GM10266 (cell line): ENCODE results near the gene DCAF7.

Experiments used
- DNase-seq: peaks from one replicate; pipeline ENCODE4 v3.0.0; 2012; ENCODE audit errors: extremely low spot score
- CTCF ChIP-seq: IDR thresholded peaks from 2 replicates; pipeline ENCODE4 v1.5.1; 2012; ENCODE audit warnings: mild to moderate bottlenecking, low read depth; ENCODE audit not compliant: control insufficient read depth, insufficient read depth; ENCODE audit errors: missing control alignments

Gene DCAF7

DNA sequence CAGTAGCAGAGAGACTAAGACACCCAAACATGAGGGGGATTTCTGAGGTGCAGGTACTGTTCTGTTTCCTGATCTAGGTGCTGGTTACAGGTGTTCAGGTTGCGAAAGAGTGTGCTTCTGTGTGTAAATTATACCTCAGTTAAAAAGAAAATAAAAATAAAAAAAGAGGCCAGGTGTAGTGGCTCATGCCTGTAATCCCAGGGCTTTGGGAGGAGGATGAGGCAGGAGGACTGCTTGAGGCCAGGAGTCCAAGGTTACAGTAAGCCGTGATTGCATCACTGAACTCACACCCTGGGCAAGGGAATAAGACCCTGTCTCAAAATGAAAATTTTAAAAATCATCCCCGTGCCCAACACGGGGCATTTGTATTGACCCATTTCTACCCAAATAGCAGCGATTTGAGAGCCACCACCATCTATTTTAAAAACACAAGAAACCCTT lies 3.2 kb upstream of the DCAF7 start:
- no peak for TF ChIP-seq CTCF
- no peak for DNase-seq

- TF ChIP-seq CTCF, result no peak
- no peak for DNase-seq
These were observed 860 bp upstream of the DCAF7 start for GRCh38 chr17:63549289-63549945.

DNA sequence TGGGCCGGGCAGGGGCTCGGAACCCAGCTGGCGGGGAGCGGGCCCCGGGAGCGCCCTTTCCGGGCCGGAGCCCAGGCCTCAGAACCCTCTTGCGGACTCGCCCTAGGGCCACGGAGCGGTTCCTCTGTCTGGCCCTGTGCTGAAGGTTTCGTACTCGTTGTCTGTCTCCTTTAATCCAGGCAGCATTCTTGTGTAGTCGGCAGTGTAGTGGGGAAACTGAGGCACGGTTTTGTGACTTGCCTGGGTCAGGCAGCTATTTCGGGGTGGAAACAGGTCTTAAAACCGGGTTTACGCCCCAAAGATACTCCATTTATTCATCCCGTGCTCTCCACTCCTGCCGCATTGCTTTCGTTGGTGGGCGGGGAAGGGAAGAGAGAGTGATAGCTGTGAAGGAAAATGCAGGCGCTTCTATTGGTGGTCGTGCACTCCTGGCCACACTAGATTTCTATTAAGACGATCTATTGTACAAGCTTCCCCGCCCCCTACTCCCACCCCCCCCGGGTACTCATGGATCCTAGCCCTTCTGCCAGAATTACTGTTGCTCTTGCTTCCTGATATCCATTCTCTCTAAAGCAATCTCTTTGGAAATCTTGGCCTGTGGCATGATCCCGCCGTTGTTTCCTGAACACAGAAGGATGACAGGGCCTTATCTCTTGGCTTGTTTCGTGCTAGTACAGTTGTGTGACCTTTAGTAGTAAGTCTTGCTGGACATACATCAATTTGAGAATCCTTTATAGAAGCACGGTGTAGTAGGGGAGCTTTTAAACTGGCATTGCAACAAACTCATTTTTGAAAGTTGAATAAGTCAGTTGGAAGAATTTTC lies 751 bp downstream of the DCAF7 start:
- no peak for DNase-seq
- no peak for TF ChIP-seq CTCF

- no peak for DNase-seq
These were observed 1.9 kb downstream of the DCAF7 start for GRCh38 chr17:63552211-63552610.

GRCh38 chr17:63555500-63556156 lies 5.4 kb downstream of the DCAF7 start:
- no peak for TF ChIP-seq CTCF
- DNase-seq, result no peak

More at GRCh38 chr17:63552211-63552610, 1.9 kb downstream of the DCAF7 start:
- no peak for TF ChIP-seq CTCF

DNA sequence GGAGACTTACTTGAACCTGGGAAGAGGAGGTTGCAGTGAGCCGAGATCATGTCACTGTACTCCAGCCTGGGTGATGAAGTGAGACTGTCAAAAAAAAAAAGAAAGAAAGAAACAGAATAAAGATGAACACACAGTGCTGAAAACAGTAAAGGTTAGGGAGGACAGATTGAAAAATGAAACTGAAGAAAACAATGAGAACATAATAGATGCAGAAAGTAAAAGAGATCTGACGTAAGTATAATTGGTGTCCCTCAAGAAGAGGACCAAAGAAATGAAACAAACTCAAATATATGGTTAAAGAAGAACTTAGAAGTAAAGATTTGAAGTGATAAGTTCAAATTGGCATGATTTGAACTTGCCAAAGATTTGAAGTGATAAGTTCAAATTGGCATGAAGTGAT lies 7.1 kb downstream of the DCAF7 start:
- no peak for DNase-seq
- no peak for TF ChIP-seq CTCF
